H9 (cell line): ENCODE results near the gene FLNC. TPM values are rescaled to one million over a fixed set of nuclear protein-coding genes. Genes with fewer than 3 reads are reported as not detected.

ENCODE experiments used
- DNase-seq: peaks from one replicate; pipeline ENCODE4 v3.0.0-alpha.2; 2017
- H2AFZ ChIP-seq: one replicate; pipeline ENCODE4 v1.6.1; 2013; ENCODE audit warnings: mild to moderate bottlenecking, low read length, control low read depth, moderate library complexity
- H2AK5ac ChIP-seq: 2 replicates; pipeline ENCODE4 v1.6.1; 2013; ENCODE audit warnings: low read length, control low read depth, mixed read lengths; ENCODE audit not compliant: insufficient read length
- H2BK120ac ChIP-seq: one replicate; pipeline ENCODE4 v1.6.1; 2013; ENCODE audit warnings: low read depth, mild to moderate bottlenecking, low read length, control low read depth, inconsistent platforms; ENCODE audit not compliant: poor library complexity, severe bottlenecking
- H2BK12ac ChIP-seq: 2 replicates; pipeline ENCODE4 v1.6.1; 2013; ENCODE audit warnings: low read length, control low read depth, mixed read lengths, low read depth; ENCODE audit not compliant: insufficient read length
- H2BK15ac ChIP-seq: 2 replicates; pipeline ENCODE4 v1.6.1; 2013; ENCODE audit warnings: low read depth, low read length, control low read depth
- H2BK20ac ChIP-seq: one replicate; pipeline ENCODE4 v1.6.1; 2013; ENCODE audit warnings: low read depth, mild to moderate bottlenecking, low read length, control low read depth, inconsistent platforms; ENCODE audit not compliant: poor library complexity, severe bottlenecking
- H2BK5ac ChIP-seq: 2 replicates; pipeline ENCODE4 v1.6.1; 2013; ENCODE audit warnings: low read length, control low read depth, mixed read lengths; ENCODE audit not compliant: insufficient read length
- H3K14ac ChIP-seq: 2 replicates; pipeline ENCODE4 v1.6.1; 2013; ENCODE audit warnings: low read length, control low read depth; ENCODE audit not compliant: insufficient read depth
- H3K18ac ChIP-seq: 2 replicates; pipeline ENCODE4 v1.6.1; 2013; ENCODE audit warnings: low read depth, mild to moderate bottlenecking, mixed read lengths, low read length, control low read depth; ENCODE audit not compliant: insufficient read length
- H3K23ac ChIP-seq: 2 replicates; pipeline ENCODE4 v1.6.1; 2013; ENCODE audit warnings: low read length, control low read depth, mixed read lengths, low read depth; ENCODE audit not compliant: insufficient read length
- H3K23me2 ChIP-seq: 2 replicates; pipeline ENCODE4 v1.6.1; 2013; ENCODE audit warnings: low read depth, mild to moderate bottlenecking, mixed read lengths, low read length, control low read depth; ENCODE audit not compliant: insufficient read length, poor library complexity, severe bottlenecking
- H3K27ac ChIP-seq: 2 replicates; pipeline ENCODE4 v1.5.1; 2013; ENCODE audit warnings: low read length, control low read depth, mixed read lengths, low read depth; ENCODE audit not compliant: insufficient read length
- H3K27me3 ChIP-seq: 2 replicates; pipeline ENCODE4 v1.6.1; 2013; ENCODE audit warnings: low read length, control low read depth, inconsistent platforms; ENCODE audit not compliant: insufficient read depth
- H3K4ac ChIP-seq: 2 replicates; pipeline ENCODE4 v1.6.1; 2013; ENCODE audit warnings: low read depth, mild to moderate bottlenecking, control low read depth, inconsistent platforms, low read length, moderate library complexity
- H3K4me1 ChIP-seq: 2 replicates; pipeline ENCODE4 v1.6.1; 2013; ENCODE audit warnings: low read length, control low read depth, inconsistent platforms; ENCODE audit not compliant: insufficient read depth
- H3K4me2 ChIP-seq: 2 replicates; pipeline ENCODE4 v1.6.1; 2013; ENCODE audit warnings: low read length, control low read depth, mixed read lengths; ENCODE audit not compliant: insufficient read length, insufficient read depth
- H3K56ac ChIP-seq: 2 replicates; pipeline ENCODE4 v1.6.1; 2013; ENCODE audit warnings: low read depth, mild to moderate bottlenecking, mixed read lengths, low read length, control low read depth; ENCODE audit not compliant: insufficient read length
- H3K79me1 ChIP-seq: 2 replicates; pipeline ENCODE4 v1.6.1; 2013; ENCODE audit warnings: low read depth, mild to moderate bottlenecking, moderate library complexity, low read length, control low read depth, inconsistent platforms; ENCODE audit not compliant: insufficient read depth, poor library complexity, severe bottlenecking
- H3K79me2 ChIP-seq: 2 replicates; pipeline ENCODE4 v1.6.1; 2013; ENCODE audit warnings: low read length, control low read depth, inconsistent platforms; ENCODE audit not compliant: insufficient read depth
- H3K9ac ChIP-seq: 2 replicates; pipeline ENCODE4 v1.6.1; 2013; ENCODE audit warnings: low read length, control low read depth, mixed read lengths; ENCODE audit not compliant: insufficient read length; ENCODE audit errors: extremely low read depth
- H3K9me3 ChIP-seq: one replicate; pipeline ENCODE4 v1.6.1; 2013; ENCODE audit warnings: low read depth, low read length, inconsistent platforms; ENCODE audit not compliant: control insufficient read depth
- H3T11ph ChIP-seq: one replicate; pipeline ENCODE4 v1.6.1; 2013; ENCODE audit warnings: mild to moderate bottlenecking, low read length, control low read depth, inconsistent platforms
- H4K20me1 ChIP-seq: one replicate; pipeline ENCODE4 v1.6.1; 2013; ENCODE audit not compliant: control insufficient read depth, insufficient read length, insufficient read depth
- H4K5ac ChIP-seq: 2 replicates; pipeline ENCODE4 v1.6.1; 2013; ENCODE audit warnings: low read depth, mild to moderate bottlenecking, mixed read lengths, low read length, control low read depth; ENCODE audit not compliant: insufficient read length
- H4K8ac ChIP-seq: replicated peaks from 2 replicates; pipeline ENCODE4 v1.6.1; 2013; ENCODE audit warnings: low read length, control low read depth, mixed read lengths, low read depth; ENCODE audit not compliant: insufficient read length
- H4K91ac ChIP-seq: 2 replicates; pipeline ENCODE4 v1.6.1; 2013; ENCODE audit warnings: low read depth, mild to moderate bottlenecking, moderate library complexity, mixed read lengths, low read length, control low read depth; ENCODE audit not compliant: insufficient read length
- H3K27ac Mint-ChIP-seq, 3 experiments: 2 replicates in 2 of 3; 3 replicates in 1 of 3; pipeline ENCODE4 v1.8.0; 2020 to 2021; ENCODE audit warnings: mixed read lengths in 3 of 3, mild to moderate bottlenecking in 1 of 3, moderate library complexity in 1 of 3
- H3K27me3 Mint-ChIP-seq: 2 replicates; pipeline ENCODE4 v1.8.0; 2021; ENCODE audit warnings: low read depth, mild to moderate bottlenecking, moderate library complexity, mixed read lengths
- H3K36me3 Mint-ChIP-seq, 3 experiments: 2 replicates in 2 of 3; 3 replicates in 1 of 3; pipeline ENCODE4 v1.8.0; 2020 to 2021; ENCODE audit warnings: low read depth in 3 of 3, mixed read lengths in 3 of 3; ENCODE audit not compliant: insufficient read depth in 1 of 3
- H3K4me1 Mint-ChIP-seq, 2 experiments: 2 replicates each; pipeline ENCODE4 v1.8.0; 2020; ENCODE audit warnings: mixed read lengths in 2 of 2
- H3K4me3 Mint-ChIP-seq, 2 experiments: 2 replicates in 1 of 2; 3 replicates in 1 of 2; pipeline ENCODE4 v1.8.0; 2020 to 2021; ENCODE audit warnings: mild to moderate bottlenecking in 2 of 2, mixed read lengths in 2 of 2, moderate library complexity in 1 of 2
- H3K9me3 Mint-ChIP-seq, 2 experiments: 2 replicates in 1 of 2; 3 replicates in 1 of 2; pipeline ENCODE4 v1.8.0; 2020; ENCODE audit warnings: mild to moderate bottlenecking in 2 of 2, mixed read lengths in 2 of 2, moderate library complexity in 1 of 2
- CTCF ChIP-seq: fragments of 200-600 bp; sonication (generic); conservative IDR thresholded peaks from 3 replicates; pipeline ENCODE4 v1.8.0; 2021; ENCODE audit warnings: antibody characterized with exemption, mild to moderate bottlenecking
- WGBS: extraction: QIAGEN DNeasy Blood & Tissue Kit; methylation state at CpG from one replicate; pipeline ENCODE4 v1.1.7; 2013; ENCODE audit warnings: missing lambda C conversion rate, low lambda C conversion rate, mixed read lengths; ENCODE audit not compliant: insufficient read length; ENCODE audit errors: extremely low coverage; 5-methylcytosine and 5-hydroxymethylcytosine counted together
- total RNA-seq: library from RNA; stranded (reverse); gene quantifications from 2 replicates; pipeline ENCODE4 v1.2.1, GENCODE V29; 2021

Gene FLNC
- total RNA-seq, 1 experiment from 2014 or later: 12.2 TPM

GRCh38 chr7:128835790-128836641 lies 5.8 kb downstream of the FLNC start:
- H2AFZ ChIP-seq: no peak overlapping the region
- Mint-ChIP-seq H3K4me1 (peaks cover 16 to 33% of the 10 kb centered on the region in 2 experiments), H3K27ac (peak overlapping the region in 2 of 3 experiments; percentile 61 to 90; a peak in 2 of 7 replicates)

More at GRCh38 chr7:128835790-128836641, 5.8 kb downstream of the FLNC start:
- Histone ChIP-seq H3K4ac (no peak overlapping the region), H2BK12ac (no peak overlapping the region), H2BK120ac (no peak overlapping the region), H3K9ac (no peak overlapping the region), H2BK5ac (no peak overlapping the region), H3K79me1 (no peaks in the 10 kb centered on the region), H3T11ph (no peak overlapping the region), H3K27ac (no peak overlapping the region), H3K79me2 (no peaks in the 10 kb centered on the region), H3K23me2 (peaks cover 15% of the 10 kb centered on the region), H4K8ac (no peak overlapping the region), H3K9me3 (no peaks in the 10 kb centered on the region), H3K27me3 (peaks cover 4% of the 10 kb centered on the region; the same call in 1 of the 2 replicates), H2AK5ac (no peak overlapping the region), H2BK20ac (no peak overlapping the region), H3K23ac (no peak overlapping the region), H3K18ac (no peak overlapping the region), H3K4me1 (peaks cover 5% of the 10 kb centered on the region; the same call in 1 of the 2 replicates), H4K91ac (no peak overlapping the region), H3K56ac (no peak overlapping the region), H3K4me2 (no peak overlapping the region), H3K14ac (no peak overlapping the region; the same call in 1 of the 2 replicates), H4K20me1 (no peaks in the 10 kb centered on the region), H4K5ac (no peak overlapping the region), H2BK15ac (no peak overlapping the region)
- no CpG with 5 or more reads among the region's 14 CpGs for WGBS
- no peak for TF ChIP-seq CTCF
- no peaks in the 10 kb centered on the region for H3K9me3 Mint-ChIP-seq
- peaks cover 0 to 3% (median 0%) of the 10 kb centered on the region in 3 experiments; a peak in 1 of 7 replicates for H3K36me3 Mint-ChIP-seq
- H3K4me3 Mint-ChIP-seq: no peak overlapping the region
- DNase-seq: no peak
- H3K27me3 Mint-ChIP-seq: peaks cover 14% of the 10 kb centered on the region
